Suprapubic skin (tissue), 4 donors: ENCODE data around the gene DISP3. TPM values are rescaled to one million over a fixed set of nuclear protein-coding genes. Genes with fewer than 3 reads are reported as not detected.

Source experiments
- DNase-seq, 2 donors: peaks; one replicate each; pipeline ENCODE4 v3.0.0-alpha.2; 2019; ENCODE audit warnings: low spot score in 2 of 2
- H3K27ac ChIP-seq: fragments of 200-600 bp; sonication (generic); one replicate; pipeline ENCODE4 v1.5.1; 2019
- H3K27me3 ChIP-seq: fragments of 200-600 bp; sonication (generic); one replicate; pipeline ENCODE4 v1.5.1; 2019
- H3K36me3 ChIP-seq: fragments of 200-600 bp; sonication (generic); one replicate; pipeline ENCODE4 v1.5.1; 2019
- H3K4me1 ChIP-seq: fragments of 200-600 bp; sonication (generic); one replicate; pipeline ENCODE4 v1.5.1; 2019
- H3K4me3 ChIP-seq: fragments of 200-600 bp; sonication (generic); one replicate; pipeline ENCODE4 v1.5.1; 2019; ENCODE audit warnings: mild to moderate bottlenecking
- H3K9me3 ChIP-seq: fragments of 200-600 bp; sonication (generic); one replicate; pipeline ENCODE4 v1.5.1; 2019
- EP300 ChIP-seq: sonication (generic); formaldehyde crosslinking; IDR thresholded peaks from one replicate; pipeline ENCODE4 v1.6.1; 2017; ENCODE audit warnings: antibody characterized with exemption
- POLR2A ChIP-seq, 2 donors: fragments of 450-650 bp; IDR thresholded peaks; one replicate each; pipeline ENCODE4 v1.6.1; 2017; ENCODE audit warnings: antibody characterized with exemption in 2 of 2, mild to moderate bottlenecking in 2 of 2, moderate library complexity in 2 of 2
- POLR2AphosphoS5 ChIP-seq, 3 donors: sonication (generic); formaldehyde crosslinking; IDR thresholded peaks; one replicate each; pipeline ENCODE4 v1.6.1; 2017; ENCODE audit warnings: antibody characterized with exemption in 3 of 3
- WGBS: methylation state at CpG from one replicate; pipeline ENCODE4 v1.1.5; 2018; 5-methylcytosine and 5-hydroxymethylcytosine counted together
- total RNA-seq, 4 donors: library from RNA; depleted of rRNA; stranded (reverse); fragments of >200 nt; gene quantifications; one replicate each; pipeline ENCODE4 v1.1.0, GENCODE V29; 2016
- TF ChIP-seq, protein P1 (sequence below), 2 donors: fragments of 200-600 bp in 1 of 2; fragments of 450-650 bp in 1 of 2; sonication (generic) in 1 of 2; IDR thresholded peaks; one replicate each; pipeline ENCODE4 v1.5.1; 2016 to 2019; ENCODE audit warnings: antibody characterized with exemption in 2 of 2, mild to moderate bottlenecking in 1 of 2, moderate library complexity in 1 of 2

The DISP3 gene
- total RNA-seq, 4 donors from 2014 or later: not detected

- Histone ChIP-seq H3K36me3 (no peaks in the 10 kb centered on the region), H3K27ac (no peak overlapping the region), H3K4me1 (no peaks in the 10 kb centered on the region), H3K9me3 (no peaks in the 10 kb centered on the region), H3K4me3 (no peak overlapping the region), H3K27me3 (peaks cover 6% of the 10 kb centered on the region)
- DNase-seq: peak in 1 of 2 donors; percentile 56
- 75% methylated on average over 10 of the region's 10 CpGs for WGBS
- TF ChIP-seq, protein P1, sequence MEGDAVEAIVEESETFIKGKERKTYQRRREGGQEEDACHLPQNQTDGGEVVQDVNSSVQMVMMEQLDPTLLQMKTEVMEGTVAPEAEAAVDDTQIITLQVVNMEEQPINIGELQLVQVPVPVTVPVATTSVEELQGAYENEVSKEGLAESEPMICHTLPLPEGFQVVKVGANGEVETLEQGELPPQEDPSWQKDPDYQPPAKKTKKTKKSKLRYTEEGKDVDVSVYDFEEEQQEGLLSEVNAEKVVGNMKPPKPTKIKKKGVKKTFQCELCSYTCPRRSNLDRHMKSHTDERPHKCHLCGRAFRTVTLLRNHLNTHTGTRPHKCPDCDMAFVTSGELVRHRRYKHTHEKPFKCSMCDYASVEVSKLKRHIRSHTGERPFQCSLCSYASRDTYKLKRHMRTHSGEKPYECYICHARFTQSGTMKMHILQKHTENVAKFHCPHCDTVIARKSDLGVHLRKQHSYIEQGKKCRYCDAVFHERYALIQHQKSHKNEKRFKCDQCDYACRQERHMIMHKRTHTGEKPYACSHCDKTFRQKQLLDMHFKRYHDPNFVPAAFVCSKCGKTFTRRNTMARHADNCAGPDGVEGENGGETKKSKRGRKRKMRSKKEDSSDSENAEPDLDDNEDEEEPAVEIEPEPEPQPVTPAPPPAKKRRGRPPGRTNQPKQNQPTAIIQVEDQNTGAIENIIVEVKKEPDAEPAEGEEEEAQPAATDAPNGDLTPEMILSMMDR (IDR thresholded peaks at IDR 0.05): no peak
- TF ChIP-seq EP300 (no peak), POLR2AphosphoS5 (IDR thresholded peaks at IDR 0.05) (no peak), POLR2A (IDR thresholded peaks at IDR 0.05) (no peak)
Observed at GRCh38 chr1:11523261-11523660, 44.3 kb downstream of the DISP3 start.

GRCh38 chr1:11523746-11524464 lies 45.0 kb downstream of the DISP3 start:
- DNase-seq: peak; percentile 44 to 66
- 91% methylated on average over 4 of the region's 9 CpGs for WGBS
- H3K4me3 ChIP-seq: no peak overlapping the region
- H3K27me3 ChIP-seq: peaks cover 6% of the 10 kb centered on the region
- no peaks in the 10 kb centered on the region for H3K4me1 ChIP-seq
- H3K27ac ChIP-seq: no peak overlapping the region
- H3K36me3 ChIP-seq: no peaks in the 10 kb centered on the region
- no peaks in the 10 kb centered on the region for H3K9me3 ChIP-seq
- TF ChIP-seq POLR2A (IDR thresholded peaks at IDR 0.05) (no peak), POLR2AphosphoS5 (IDR thresholded peaks at IDR 0.05) (no peak), EP300 (no peak)

- peaks cover under 1% of the 10 kb centered on the region for H3K27me3 ChIP-seq
- no peak overlapping the region for H3K27ac ChIP-seq
- no peaks in the 10 kb centered on the region for H3K4me1 ChIP-seq
- WGBS: 84% methylated on average over 6 of the region's 6 CpGs
- TF ChIP-seq, protein P1 (IDR thresholded peaks at IDR 0.05): no peak
- TF ChIP-seq POLR2A (IDR thresholded peaks at IDR 0.05) (no peak), EP300 (no peak), POLR2AphosphoS5 (IDR thresholded peaks at IDR 0.05) (no peak)
- no peaks in the 10 kb centered on the region for H3K9me3 ChIP-seq
- no peak overlapping the region for H3K4me3 ChIP-seq
- peak in 1 of 2 donors; percentile 44 for DNase-seq
- no peaks in the 10 kb centered on the region for H3K36me3 ChIP-seq
Observed at GRCh38 chr1:11524465-11525150, 45.7 kb downstream of the DISP3 start.

DNA sequence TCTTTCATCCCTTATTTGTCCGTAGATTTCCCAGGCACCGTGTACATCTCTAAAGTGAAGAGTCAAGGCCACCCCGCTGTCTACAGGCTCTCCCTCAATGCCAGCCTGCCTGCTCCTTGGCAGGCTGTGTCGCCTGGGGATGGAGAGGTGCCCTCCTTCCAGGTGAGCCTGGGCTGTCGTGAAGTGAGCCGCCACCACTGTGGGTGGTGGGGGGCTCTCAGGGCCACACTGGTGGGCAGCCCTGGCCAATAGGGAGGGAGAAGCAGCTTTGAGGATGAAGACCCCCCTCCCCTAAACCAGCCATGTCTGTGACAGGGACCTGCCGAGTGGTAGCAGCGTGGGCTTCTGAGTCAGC lies 46.2 kb downstream of the DISP3 start:
- 83% methylated on average over 3 of the region's 8 CpGs for WGBS

GRCh38 chr1:11525516-11525915 lies 46.6 kb downstream of the DISP3 start:
- DNase-seq: peak in 1 of 2 donors; percentile 73
- Histone ChIP-seq H3K27me3 (peaks cover 4% of the 10 kb centered on the region), H3K36me3 (no peaks in the 10 kb centered on the region), H3K4me3 (no peak overlapping the region), H3K27ac (no peak overlapping the region), H3K9me3 (no peaks in the 10 kb centered on the region), H3K4me1 (no peaks in the 10 kb centered on the region)
- TF ChIP-seq EP300 (no peak), POLR2A (IDR thresholded peaks at IDR 0.05) (no peak), POLR2AphosphoS5 (IDR thresholded peaks at IDR 0.05) (no peak)
- TF ChIP-seq, protein P1 (IDR thresholded peaks at IDR 0.05): no peak
- 82% methylated on average over 7 of the region's 7 CpGs for WGBS

More for the DNA sequence above, 46.2 kb downstream of the DISP3 start:
- Histone ChIP-seq H3K27me3 (peaks cover 4% of the 10 kb centered on the region), H3K4me3 (no peak overlapping the region), H3K4me1 (no peaks in the 10 kb centered on the region), H3K27ac (no peak overlapping the region), H3K36me3 (no peaks in the 10 kb centered on the region), H3K9me3 (no peaks in the 10 kb centered on the region)
- TF ChIP-seq POLR2AphosphoS5 (IDR thresholded peaks at IDR 0.05) (no peak), EP300 (no peak), POLR2A (IDR thresholded peaks at IDR 0.05) (no peak)
- TF ChIP-seq, protein P1 (IDR thresholded peaks at IDR 0.05): no peak
- peak; percentile 31 to 35 for DNase-seq
